A549 treated with AZD2906 at 1 μM for 4 hours (cell line): ENCODE measurements around the gene AGR3. TPM values are rescaled to one million over a fixed set of nuclear protein-coding genes. Genes with fewer than 3 reads are reported as not detected.

Experiments used
- total RNA-seq: library from RNA; stranded (reverse); fragments of 200-300 nt; extraction: Qiagen RNA extraction; gene quantifications from 5 replicates; pipeline ENCODE4 v1.2.3, GENCODE V29; 2022

The AGR3 gene
- 0.28 TPM in 1 of 5 replicates, not detected in the others for total RNA-seq

DNA sequence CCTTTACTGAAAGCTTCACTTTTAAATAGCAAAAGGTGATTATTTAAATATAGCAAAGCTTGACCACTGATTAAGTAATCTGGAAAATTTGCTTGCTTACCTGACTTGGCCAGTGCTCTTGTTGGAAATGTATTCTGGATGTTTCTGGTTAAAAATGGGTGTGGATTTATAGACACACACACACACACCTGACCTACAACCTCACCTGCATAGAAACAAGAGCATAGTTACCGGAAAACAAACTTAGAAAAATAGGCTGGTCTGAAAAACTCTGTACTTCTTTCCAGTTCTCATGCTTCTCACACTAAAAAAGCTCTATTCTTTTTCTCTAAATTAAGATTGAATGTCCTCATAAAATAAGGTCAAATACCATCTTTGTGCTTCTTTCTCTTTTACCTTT is at the start of gene AGR3:
Gene AGR3 (minus strand): TSS at position 140 of the 400 bp plus-strand sequence. CDS start 3,365 bp downstream, outside the sequence.

Other genes with a start within 250 kb of the AGR3 start
- gene ANKMY2, start 236.2 kb downstream of the AGR3 start, total RNA-seq, result 12.0 to 14.9 TPM (median 12.5 TPM) in 5 replicates
- gene BZW2, start 235.8 kb downstream of the AGR3 start, total RNA-seq, result 86.7 to 102 TPM (median 90.2 TPM) in 5 replicates
- gene TSPAN13, start 128.2 kb downstream of the AGR3 start, total RNA-seq, result 14.7 to 18.8 TPM (median 17.1 TPM) in 5 replicates
- gene AGR2, start 77.0 kb downstream of the AGR3 start, total RNA-seq, result 95.6 to 172 TPM (median 133 TPM) in 5 replicates